Progenitor cell of endocrine pancreas (in vitro differentiated cells): ENCODE measurements around the gene UBL4B. TPM values are rescaled to one million over a fixed set of nuclear protein-coding genes. Genes with fewer than 3 reads are reported as not detected.
A peak's percentile ranks its signal among the peaks of the same experiment; 100 is the strongest.

ENCODE experiments used
- DNase-seq: peaks from one replicate; pipeline ENCODE4 v3.0.0; 2021; ENCODE audit warnings: low spot score; ENCODE audit not compliant: unreplicated experiment
- H3K27ac Mint-ChIP-seq: 2 replicates; pipeline ENCODE4 v1.8.0; 2021; ENCODE audit warnings: mild to moderate bottlenecking, moderate library complexity, mixed read lengths
- H3K27me3 Mint-ChIP-seq: 2 replicates; pipeline ENCODE4 v1.8.0; 2021; ENCODE audit warnings: mixed read lengths
- H3K36me3 Mint-ChIP-seq: 2 replicates; pipeline ENCODE4 v1.8.0; 2022; ENCODE audit warnings: mixed read lengths; ENCODE audit not compliant: insufficient read depth
- H3K4me1 Mint-ChIP-seq: 2 replicates; pipeline ENCODE4 v1.8.0; 2021; ENCODE audit warnings: low read depth, mixed read lengths
- H3K4me3 Mint-ChIP-seq: 2 replicates; pipeline ENCODE4 v1.8.0; 2021; ENCODE audit warnings: low read depth, mild to moderate bottlenecking, moderate library complexity, mixed read lengths
- H3K9me3 Mint-ChIP-seq: 2 replicates; pipeline ENCODE4 v1.8.0; 2021; ENCODE audit warnings: low read depth, mixed read lengths
- total RNA-seq: library from RNA; stranded (reverse); gene quantifications from 2 replicates; pipeline ENCODE4 v1.2.1, GENCODE V29; 2021
- TF ChIP-seq, protein P1 (sequence below): fragments of 200-600 bp; sonication (generic); IDR thresholded peaks from one replicate; pipeline ENCODE4 v1.5.0; 2021; ENCODE audit warnings: antibody characterized with exemption, mild to moderate bottlenecking; ENCODE audit not compliant: unreplicated experiment

The UBL4B gene
- total RNA-seq, 1 donor from 2014 or later, result not detected

DNA sequence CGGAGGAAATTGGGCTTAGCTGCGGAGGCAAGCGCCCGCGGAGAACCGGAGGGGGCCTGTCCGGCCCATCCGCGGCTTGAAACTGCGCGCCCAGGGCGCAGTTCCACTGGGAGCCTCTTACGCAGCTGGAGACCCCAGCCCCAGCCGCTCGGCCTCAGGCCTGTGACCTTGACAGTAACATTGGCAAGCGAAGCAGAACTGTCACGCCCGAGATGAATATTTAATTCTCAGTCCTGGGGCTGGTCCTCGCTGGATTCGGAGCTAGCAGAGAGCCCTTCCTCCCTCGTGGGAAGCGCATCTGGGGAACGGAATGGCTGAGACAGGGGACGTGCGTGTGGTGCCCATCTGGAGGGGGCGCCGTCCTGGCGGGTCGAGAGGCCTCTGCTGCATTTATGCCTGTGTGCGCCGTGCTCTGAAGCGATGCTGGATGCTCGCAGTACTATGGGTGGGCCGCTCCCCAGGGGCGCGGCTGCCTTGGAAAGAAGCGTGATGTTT is 39.0 kb downstream of the UBL4B start:
- H3K27ac Mint-ChIP-seq, result no peak overlapping the region
- no peaks in the 10 kb centered on the region for H3K36me3 Mint-ChIP-seq
- no peak overlapping the region for H3K4me3 Mint-ChIP-seq
- DNase-seq, result no peak
- no peaks in the 10 kb centered on the region for H3K9me3 Mint-ChIP-seq
- TF ChIP-seq, protein P1, sequence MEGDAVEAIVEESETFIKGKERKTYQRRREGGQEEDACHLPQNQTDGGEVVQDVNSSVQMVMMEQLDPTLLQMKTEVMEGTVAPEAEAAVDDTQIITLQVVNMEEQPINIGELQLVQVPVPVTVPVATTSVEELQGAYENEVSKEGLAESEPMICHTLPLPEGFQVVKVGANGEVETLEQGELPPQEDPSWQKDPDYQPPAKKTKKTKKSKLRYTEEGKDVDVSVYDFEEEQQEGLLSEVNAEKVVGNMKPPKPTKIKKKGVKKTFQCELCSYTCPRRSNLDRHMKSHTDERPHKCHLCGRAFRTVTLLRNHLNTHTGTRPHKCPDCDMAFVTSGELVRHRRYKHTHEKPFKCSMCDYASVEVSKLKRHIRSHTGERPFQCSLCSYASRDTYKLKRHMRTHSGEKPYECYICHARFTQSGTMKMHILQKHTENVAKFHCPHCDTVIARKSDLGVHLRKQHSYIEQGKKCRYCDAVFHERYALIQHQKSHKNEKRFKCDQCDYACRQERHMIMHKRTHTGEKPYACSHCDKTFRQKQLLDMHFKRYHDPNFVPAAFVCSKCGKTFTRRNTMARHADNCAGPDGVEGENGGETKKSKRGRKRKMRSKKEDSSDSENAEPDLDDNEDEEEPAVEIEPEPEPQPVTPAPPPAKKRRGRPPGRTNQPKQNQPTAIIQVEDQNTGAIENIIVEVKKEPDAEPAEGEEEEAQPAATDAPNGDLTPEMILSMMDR, result no peak
- H3K27me3 Mint-ChIP-seq, result peaks cover 50% of the 10 kb centered on the region
- H3K4me1 Mint-ChIP-seq, result no peaks in the 10 kb centered on the region

GRCh38 chr1:110152133-110152785 is 40.0 kb downstream of the UBL4B start:
- H3K36me3 Mint-ChIP-seq, result no peaks in the 10 kb centered on the region
- no peaks in the 10 kb centered on the region for H3K9me3 Mint-ChIP-seq
- peaks cover 60% of the 10 kb centered on the region for H3K27me3 Mint-ChIP-seq
- DNase-seq, result no peak
- no peaks in the 10 kb centered on the region for H3K4me1 Mint-ChIP-seq
- no peak overlapping the region for H3K4me3 Mint-ChIP-seq
- no peak overlapping the region for H3K27ac Mint-ChIP-seq
- TF ChIP-seq, protein P1, result no peak

- DNase-seq, result no peak
- TF ChIP-seq, protein P1, result no peak
- H3K27ac Mint-ChIP-seq, result no peak overlapping the region
- H3K27me3 Mint-ChIP-seq, result peaks cover 67% of the 10 kb centered on the region
- H3K36me3 Mint-ChIP-seq, result no peaks in the 10 kb centered on the region
- no peak overlapping the region for H3K4me3 Mint-ChIP-seq
- no peaks in the 10 kb centered on the region for H3K4me1 Mint-ChIP-seq
- no peaks in the 10 kb centered on the region for H3K9me3 Mint-ChIP-seq
These were observed 41.2 kb downstream of the UBL4B start for GRCh38 chr1:110153407-110153950.

GRCh38 chr1:110155878-110156522 is 43.8 kb downstream of the UBL4B start:
- no peak overlapping the region for H3K4me3 Mint-ChIP-seq
- TF ChIP-seq, protein P1, result no peak
- H3K4me1 Mint-ChIP-seq, result no peaks in the 10 kb centered on the region
- peaks cover 89% of the 10 kb centered on the region for H3K27me3 Mint-ChIP-seq
- no peaks in the 10 kb centered on the region for H3K36me3 Mint-ChIP-seq
- DNase-seq, result peak; percentile 88
- no peaks in the 10 kb centered on the region for H3K9me3 Mint-ChIP-seq
- no peak overlapping the region for H3K27ac Mint-ChIP-seq

DNA sequence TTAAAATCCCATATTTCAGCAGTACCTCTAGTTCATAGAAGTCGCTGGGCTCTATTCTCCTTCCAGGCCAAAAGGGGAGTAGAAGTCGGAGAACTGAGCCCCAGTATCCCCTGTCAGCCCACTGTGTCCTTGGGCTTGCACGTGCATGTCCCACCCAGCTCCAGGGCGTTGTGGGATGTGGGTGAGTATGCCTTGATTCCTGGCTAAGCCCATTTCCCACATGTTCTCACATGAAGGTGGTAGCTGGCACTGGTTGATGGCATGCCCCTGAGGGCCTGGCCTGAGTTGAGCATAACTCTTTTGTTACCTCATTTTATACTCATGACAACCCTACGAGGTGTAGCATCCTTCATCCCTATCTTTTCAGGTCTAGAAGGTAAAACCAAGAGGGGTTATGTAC is 46.0 kb downstream of the UBL4B start:
- no peaks in the 10 kb centered on the region for H3K9me3 Mint-ChIP-seq
- no peak overlapping the region for H3K27ac Mint-ChIP-seq
- DNase-seq, result no peak
- H3K4me1 Mint-ChIP-seq, result no peaks in the 10 kb centered on the region
- peaks cover 78% of the 10 kb centered on the region for H3K27me3 Mint-ChIP-seq
- TF ChIP-seq, protein P1, result no peak
- H3K4me3 Mint-ChIP-seq, result no peak overlapping the region
- no peaks in the 10 kb centered on the region for H3K36me3 Mint-ChIP-seq
